ENCODE measurements around the gene TSPAN32.

DNA sequence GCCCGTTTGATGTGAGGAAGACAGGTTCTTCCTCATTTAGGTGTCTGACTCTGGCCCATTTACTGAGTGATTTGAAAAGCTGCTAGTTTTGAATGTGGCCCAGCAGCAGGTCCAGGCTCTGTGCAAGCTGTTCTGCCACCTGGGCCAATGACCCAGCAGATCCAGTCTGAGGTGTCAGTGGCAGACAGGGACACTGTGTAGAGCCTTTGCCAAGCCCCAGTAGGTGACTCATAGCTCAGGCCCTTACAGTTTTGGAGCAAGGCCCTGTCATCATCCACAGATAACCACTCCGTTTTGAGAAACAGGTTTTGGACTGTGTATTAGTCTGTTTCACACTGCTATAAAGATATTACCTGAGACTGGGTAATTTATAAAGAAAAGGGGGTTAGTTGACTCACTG, 23.9 kb downstream of the TSPAN32 start:
- no peak for TF ChIP-seq TRIM28 (IDR thresholded peaks at IDR 0.05; ENCODE audit: borderline replicate concordance, low read length)
- no peak for TF ChIP-seq TCF7L2 (IDR thresholded peaks at IDR 0.05; ENCODE audit: borderline replicate concordance, low read depth, low read length)
- TF ChIP-seq, protein P1, sequence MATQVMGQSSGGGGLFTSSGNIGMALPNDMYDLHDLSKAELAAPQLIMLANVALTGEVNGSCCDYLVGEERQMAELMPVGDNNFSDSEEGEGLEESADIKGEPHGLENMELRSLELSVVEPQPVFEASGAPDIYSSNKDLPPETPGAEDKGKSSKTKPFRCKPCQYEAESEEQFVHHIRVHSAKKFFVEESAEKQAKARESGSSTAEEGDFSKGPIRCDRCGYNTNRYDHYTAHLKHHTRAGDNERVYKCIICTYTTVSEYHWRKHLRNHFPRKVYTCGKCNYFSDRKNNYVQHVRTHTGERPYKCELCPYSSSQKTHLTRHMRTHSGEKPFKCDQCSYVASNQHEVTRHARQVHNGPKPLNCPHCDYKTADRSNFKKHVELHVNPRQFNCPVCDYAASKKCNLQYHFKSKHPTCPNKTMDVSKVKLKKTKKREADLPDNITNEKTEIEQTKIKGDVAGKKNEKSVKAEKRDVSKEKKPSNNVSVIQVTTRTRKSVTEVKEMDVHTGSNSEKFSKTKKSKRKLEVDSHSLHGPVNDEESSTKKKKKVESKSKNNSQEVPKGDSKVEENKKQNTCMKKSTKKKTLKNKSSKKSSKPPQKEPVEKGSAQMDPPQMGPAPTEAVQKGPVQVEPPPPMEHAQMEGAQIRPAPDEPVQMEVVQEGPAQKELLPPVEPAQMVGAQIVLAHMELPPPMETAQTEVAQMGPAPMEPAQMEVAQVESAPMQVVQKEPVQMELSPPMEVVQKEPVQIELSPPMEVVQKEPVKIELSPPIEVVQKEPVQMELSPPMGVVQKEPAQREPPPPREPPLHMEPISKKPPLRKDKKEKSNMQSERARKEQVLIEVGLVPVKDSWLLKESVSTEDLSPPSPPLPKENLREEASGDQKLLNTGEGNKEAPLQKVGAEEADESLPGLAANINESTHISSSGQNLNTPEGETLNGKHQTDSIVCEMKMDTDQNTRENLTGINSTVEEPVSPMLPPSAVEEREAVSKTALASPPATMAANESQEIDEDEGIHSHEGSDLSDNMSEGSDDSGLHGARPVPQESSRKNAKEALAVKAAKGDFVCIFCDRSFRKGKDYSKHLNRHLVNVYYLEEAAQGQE (tag by site-specific recombination; IDR thresholded peaks at IDR 0.05): no peak
- no peak for TF ChIP-seq ZNF510 (tag by site-specific recombination; IDR thresholded peaks at IDR 0.05; ENCODE audit: insufficient replicate concordance)
- TF ChIP-seq, protein P2, sequence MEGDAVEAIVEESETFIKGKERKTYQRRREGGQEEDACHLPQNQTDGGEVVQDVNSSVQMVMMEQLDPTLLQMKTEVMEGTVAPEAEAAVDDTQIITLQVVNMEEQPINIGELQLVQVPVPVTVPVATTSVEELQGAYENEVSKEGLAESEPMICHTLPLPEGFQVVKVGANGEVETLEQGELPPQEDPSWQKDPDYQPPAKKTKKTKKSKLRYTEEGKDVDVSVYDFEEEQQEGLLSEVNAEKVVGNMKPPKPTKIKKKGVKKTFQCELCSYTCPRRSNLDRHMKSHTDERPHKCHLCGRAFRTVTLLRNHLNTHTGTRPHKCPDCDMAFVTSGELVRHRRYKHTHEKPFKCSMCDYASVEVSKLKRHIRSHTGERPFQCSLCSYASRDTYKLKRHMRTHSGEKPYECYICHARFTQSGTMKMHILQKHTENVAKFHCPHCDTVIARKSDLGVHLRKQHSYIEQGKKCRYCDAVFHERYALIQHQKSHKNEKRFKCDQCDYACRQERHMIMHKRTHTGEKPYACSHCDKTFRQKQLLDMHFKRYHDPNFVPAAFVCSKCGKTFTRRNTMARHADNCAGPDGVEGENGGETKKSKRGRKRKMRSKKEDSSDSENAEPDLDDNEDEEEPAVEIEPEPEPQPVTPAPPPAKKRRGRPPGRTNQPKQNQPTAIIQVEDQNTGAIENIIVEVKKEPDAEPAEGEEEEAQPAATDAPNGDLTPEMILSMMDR (tag by site-specific recombination; IDR thresholded peaks at IDR 0.05): no peak
- TF ChIP-seq, protein P3, sequence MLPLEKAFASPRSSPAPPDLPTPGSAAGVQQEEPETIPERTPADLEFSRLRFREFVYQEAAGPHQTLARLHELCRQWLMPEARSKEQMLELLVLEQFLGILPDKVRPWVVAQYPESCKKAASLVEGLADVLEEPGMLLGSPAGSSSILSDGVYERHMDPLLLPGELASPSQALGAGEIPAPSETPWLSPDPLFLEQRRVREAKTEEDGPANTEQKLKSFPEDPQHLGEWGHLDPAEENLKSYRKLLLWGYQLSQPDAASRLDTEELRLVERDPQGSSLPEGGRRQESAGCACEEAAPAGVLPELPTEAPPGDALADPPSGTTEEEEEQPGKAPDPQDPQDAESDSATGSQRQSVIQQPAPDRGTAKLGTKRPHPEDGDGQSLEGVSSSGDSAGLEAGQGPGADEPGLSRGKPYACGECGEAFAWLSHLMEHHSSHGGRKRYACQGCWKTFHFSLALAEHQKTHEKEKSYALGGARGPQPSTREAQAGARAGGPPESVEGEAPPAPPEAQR (tag by site-specific recombination; IDR thresholded peaks at IDR 0.05): no peak
- TF ChIP-seq, protein P4, sequence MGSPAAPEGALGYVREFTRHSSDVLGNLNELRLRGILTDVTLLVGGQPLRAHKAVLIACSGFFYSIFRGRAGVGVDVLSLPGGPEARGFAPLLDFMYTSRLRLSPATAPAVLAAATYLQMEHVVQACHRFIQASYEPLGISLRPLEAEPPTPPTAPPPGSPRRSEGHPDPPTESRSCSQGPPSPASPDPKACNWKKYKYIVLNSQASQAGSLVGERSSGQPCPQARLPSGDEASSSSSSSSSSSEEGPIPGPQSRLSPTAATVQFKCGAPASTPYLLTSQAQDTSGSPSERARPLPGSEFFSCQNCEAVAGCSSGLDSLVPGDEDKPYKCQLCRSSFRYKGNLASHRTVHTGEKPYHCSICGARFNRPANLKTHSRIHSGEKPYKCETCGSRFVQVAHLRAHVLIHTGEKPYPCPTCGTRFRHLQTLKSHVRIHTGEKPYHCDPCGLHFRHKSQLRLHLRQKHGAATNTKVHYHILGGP (tag by site-specific recombination; IDR thresholded peaks at IDR 0.05): no peak
- no peak for TF ChIP-seq ZNF155 (tag by site-specific recombination; IDR thresholded peaks at IDR 0.05)
- TF ChIP-seq, protein P5, sequence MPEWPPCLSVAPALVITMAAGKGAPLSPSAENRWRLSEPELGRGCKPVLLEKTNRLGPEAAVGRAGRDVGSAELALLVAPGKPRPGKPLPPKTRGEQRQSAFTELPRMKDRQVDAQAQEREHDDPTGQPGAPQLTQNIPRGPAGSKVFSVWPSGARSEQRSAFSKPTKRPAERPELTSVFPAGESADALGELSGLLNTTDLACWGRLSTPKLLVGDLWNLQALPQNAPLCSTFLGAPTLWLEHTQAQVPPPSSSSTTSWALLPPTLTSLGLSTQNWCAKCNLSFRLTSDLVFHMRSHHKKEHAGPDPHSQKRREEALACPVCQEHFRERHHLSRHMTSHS (tag by site-specific recombination; IDR thresholded peaks at IDR 0.05): no peak
